ENCODE results near the gene ACP6. TPM values are rescaled to one million over a fixed set of nuclear protein-coding genes. Genes with fewer than 3 reads are reported as not detected.

ACP6 gene
- polyA plus RNA-seq, 2 of the 4 experiments (the other 2 are of a cell fraction) = 14.9 to 26.2 TPM

DNA sequence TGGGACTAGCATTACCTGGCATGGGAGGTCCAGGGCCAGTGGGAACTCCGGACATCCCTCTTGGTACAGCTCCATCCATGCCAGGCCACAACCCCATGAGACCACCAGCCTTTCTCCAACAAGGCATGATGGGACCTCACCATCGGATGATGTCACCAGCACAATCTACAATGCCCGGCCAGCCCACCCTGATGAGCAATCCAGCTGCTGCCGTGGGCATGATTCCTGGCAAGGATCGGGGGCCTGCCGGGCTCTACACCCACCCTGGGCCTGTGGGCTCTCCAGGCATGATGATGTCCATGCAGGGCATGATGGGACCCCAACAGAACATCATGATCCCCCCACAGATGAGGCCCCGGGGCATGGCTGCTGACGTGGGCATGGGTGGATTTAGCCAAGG is 45.8 kb downstream of the ACP6 start:
- ATAC-seq (no peak), DNase-seq (ENCODE audit: low read depth in 1 of 2, low spot score in 1 of 2) (no peak), FAIRE-seq (no peak)
- TF ChIP-seq EP300 (IDR thresholded peaks at IDR 0.05) (no peak), GATA3 (IDR thresholded peaks at IDR 0.05; ENCODE audit: borderline replicate concordance) (no peak), TP53 (CRISPR knock-in tag; IDR thresholded peaks at IDR 0.05) (no peak), HES2 (IDR thresholded peaks at IDR 0.05) (no peak), EHF (CRISPR knock-in tag; IDR thresholded peaks at IDR 0.05) (no peak), KDM1A (IDR thresholded peaks at IDR 0.05; ENCODE audit: low read depth) (no peak), CBX2 (IDR thresholded peaks at IDR 0.05; ENCODE audit: borderline replicate concordance, low read depth) (no peak)
- TF ChIP-seq, protein P1, sequence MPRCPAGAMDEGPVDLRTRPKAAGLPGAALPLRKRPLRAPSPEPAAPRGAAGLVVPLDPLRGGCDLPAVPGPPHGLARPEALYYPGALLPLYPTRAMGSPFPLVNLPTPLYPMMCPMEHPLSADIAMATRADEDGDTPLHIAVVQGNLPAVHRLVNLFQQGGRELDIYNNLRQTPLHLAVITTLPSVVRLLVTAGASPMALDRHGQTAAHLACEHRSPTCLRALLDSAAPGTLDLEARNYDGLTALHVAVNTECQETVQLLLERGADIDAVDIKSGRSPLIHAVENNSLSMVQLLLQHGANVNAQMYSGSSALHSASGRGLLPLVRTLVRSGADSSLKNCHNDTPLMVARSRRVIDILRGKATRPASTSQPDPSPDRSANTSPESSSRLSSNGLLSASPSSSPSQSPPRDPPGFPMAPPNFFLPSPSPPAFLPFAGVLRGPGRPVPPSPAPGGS (IDR thresholded peaks at IDR 0.05) = no peak
- H3K27ac ChIP-seq = no peak overlapping the region
- H3K9me3 ChIP-seq = no peaks in the 10 kb centered on the region
- H3K4me3 ChIP-seq = no peak overlapping the region
- ChIA-PET POLR2A (no interaction called here), CTCF (interaction anchor here (0.6 to 4.0 kb wide), 5 partner anchors 17 to 130 kb away, joined by 3 to 27 read pairs (median 3); no protein-coding TSS in a partner anchor)
- no peak overlapping the region for H3K4me2 ChIP-seq
- no peaks in the 10 kb centered on the region for H3K4me1 ChIP-seq
- WGBS (ENCODE audit: missing lambda C conversion rate) = 69% methylated on average over 3 of the region's 8 CpGs

- CTCF ChIA-PET = no interaction called here
- FAIRE-seq = no peak
- no peak for ATAC-seq
- POLR2A ChIA-PET = no interaction called here
- Histone ChIP-seq H3K4me2 (no peak overlapping the region), H3K4me3 (no peak overlapping the region), H3K4me1 (no peaks in the 10 kb centered on the region), H3K9me3 (no peaks in the 10 kb centered on the region), H3K27ac (no peak overlapping the region)
- no peak for DNase-seq (ENCODE audit: low read depth in 1 of 2, low spot score in 1 of 2)
- no peak for TF ChIP-seq JUN (IDR thresholded peaks at IDR 0.05)
- no peak for TF ChIP-seq TFCP2L1 (CRISPR knock-in tag; IDR thresholded peaks at IDR 0.05)
- no peak for TF ChIP-seq RNF2 (IDR thresholded peaks at IDR 0.05; ENCODE audit: borderline replicate concordance, low read depth)
- WGBS (ENCODE audit: missing lambda C conversion rate) = 95% methylated on average over 6 of the region's 8 CpGs
These were observed 46.3 kb downstream of the ACP6 start for GRCh38 chr1:147624011-147624410.

DNA sequence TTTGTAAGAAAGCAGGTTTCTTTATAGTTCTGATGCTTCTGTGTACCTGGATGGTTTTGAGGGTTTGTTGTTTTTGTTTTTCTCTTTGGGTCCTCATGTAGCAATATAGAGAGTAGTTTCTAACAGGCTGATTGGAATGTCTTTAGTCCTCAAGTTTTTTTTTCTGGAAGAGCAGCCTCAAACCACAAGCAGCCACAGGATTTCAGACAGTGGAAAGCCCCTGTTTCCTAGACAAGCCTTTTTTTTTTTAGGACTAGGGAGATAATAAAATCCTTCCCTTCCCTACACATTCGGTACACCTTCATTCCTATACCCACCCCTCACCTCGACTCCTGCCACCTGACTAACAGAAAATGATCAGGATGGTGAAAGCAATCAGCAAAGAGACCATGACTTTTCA is 47.6 kb downstream of the ACP6 start:
- Histone ChIP-seq H3K9me3 (no peaks in the 10 kb centered on the region), H3K4me1 (no peaks in the 10 kb centered on the region), H3K27ac (no peak overlapping the region), H3K4me2 (no peak overlapping the region), H3K4me3 (no peak overlapping the region)
- FAIRE-seq = no peak
- 71% methylated on average over 2 of the region's 2 CpGs for WGBS (ENCODE audit: missing lambda C conversion rate)
- POLR2A ChIA-PET = interaction anchor here (0.8 kb wide), 1 partner anchor 270 kb away, joined by 3 read pairs; no protein-coding TSS in a partner anchor
- TF ChIP-seq CEBPB (IDR thresholded peaks at IDR 0.05) (no peak), EP300 (IDR thresholded peaks at IDR 0.05) (no peak), TP53 (CRISPR knock-in tag; IDR thresholded peaks at IDR 0.05) (no peak), RCOR1 (IDR thresholded peaks at IDR 0.05; ENCODE audit: low read depth, low read length) (no peak), MAZ (IDR thresholded peaks at IDR 0.05; ENCODE audit: borderline replicate concordance, low read depth, low read length) (no peak), ELK1 (IDR thresholded peaks at IDR 0.05; ENCODE audit: low read depth, low read length) (no peak), BHLHE40 (IDR thresholded peaks at IDR 0.05; ENCODE audit: low read depth, low read length) (no peak), TFCP2L1 (CRISPR knock-in tag; IDR thresholded peaks at IDR 0.05) (no peak), USF2 (IDR thresholded peaks at IDR 0.05) (no peak), FOSL2 (IDR thresholded peaks at IDR 0.05) (no peak), FOSL2 (CRISPR knock-in tag; IDR thresholded peaks at IDR 0.05) (no peak), HEYL (CRISPR knock-in tag; IDR thresholded peaks at IDR 0.05) (no peak), EHF (CRISPR knock-in tag; IDR thresholded peaks at IDR 0.05) (no peak), HOXB5 (CRISPR knock-in tag; IDR thresholded peaks at IDR 0.05) (no peak), JUN (IDR thresholded peaks at IDR 0.05) (no peak), HOXA7 (CRISPR knock-in tag; IDR thresholded peaks at IDR 0.05) (no peak), CHD4 (IDR thresholded peaks at IDR 0.05; ENCODE audit: borderline replicate concordance) (no peak), RNF2 (IDR thresholded peaks at IDR 0.05; ENCODE audit: borderline replicate concordance, low read depth) (no peak), POLR2AphosphoS2 (conservative IDR thresholded peaks at IDR 0.05; ENCODE audit: low read length) (no peak)
- TF ChIP-seq, protein P1 (IDR thresholded peaks at IDR 0.05) = no peak
- TF ChIP-seq, protein P2, sequence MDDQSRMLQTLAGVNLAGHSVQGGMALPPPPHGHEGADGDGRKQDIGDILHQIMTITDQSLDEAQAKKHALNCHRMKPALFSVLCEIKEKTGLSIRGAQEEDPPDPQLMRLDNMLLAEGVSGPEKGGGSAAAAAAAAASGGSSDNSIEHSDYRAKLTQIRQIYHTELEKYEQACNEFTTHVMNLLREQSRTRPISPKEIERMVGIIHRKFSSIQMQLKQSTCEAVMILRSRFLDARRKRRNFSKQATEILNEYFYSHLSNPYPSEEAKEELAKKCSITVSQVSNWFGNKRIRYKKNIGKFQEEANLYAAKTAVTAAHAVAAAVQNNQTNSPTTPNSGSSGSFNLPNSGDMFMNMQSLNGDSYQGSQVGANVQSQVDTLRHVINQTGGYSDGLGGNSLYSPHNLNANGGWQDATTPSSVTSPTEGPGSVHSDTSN (IDR thresholded peaks at IDR 0.05) = no peak
- no peak for ATAC-seq
- CTCF ChIA-PET = interaction anchor here (0.7 to 1.4 kb wide), 2 partner anchors 127 to 129 kb away, joined by 3 read pairs; no protein-coding TSS in a partner anchor
- DNase-seq (ENCODE audit: low read depth in 1 of 2, low spot score in 1 of 2) = no peak
